ENCODE data around the gene RERE.

- TF ChIP-seq CTCF (IDR thresholded peaks at IDR 0.05) = no peak
- TF ChIP-seq POLR2A (IDR thresholded peaks at IDR 0.05) = no peak
Observed at GRCh38 chr1:8787218-8787617, 30.2 kb downstream of the RERE start.

Measured in adrenal gland (tissue), 5 donors.